Fibroblast of skin of left biceps (primary cell): ENCODE data around the gene YIPF1.
A peak's percentile ranks its signal among the peaks of the same experiment; 100 is the strongest.

Experiments used
- DNase-seq, 2 experiments: peaks; one replicate each; pipeline ENCODE4 v3.0.0-alpha.2; 2013; ENCODE audit warnings: low read depth in 2 of 2

The YIPF1 gene

DNA sequence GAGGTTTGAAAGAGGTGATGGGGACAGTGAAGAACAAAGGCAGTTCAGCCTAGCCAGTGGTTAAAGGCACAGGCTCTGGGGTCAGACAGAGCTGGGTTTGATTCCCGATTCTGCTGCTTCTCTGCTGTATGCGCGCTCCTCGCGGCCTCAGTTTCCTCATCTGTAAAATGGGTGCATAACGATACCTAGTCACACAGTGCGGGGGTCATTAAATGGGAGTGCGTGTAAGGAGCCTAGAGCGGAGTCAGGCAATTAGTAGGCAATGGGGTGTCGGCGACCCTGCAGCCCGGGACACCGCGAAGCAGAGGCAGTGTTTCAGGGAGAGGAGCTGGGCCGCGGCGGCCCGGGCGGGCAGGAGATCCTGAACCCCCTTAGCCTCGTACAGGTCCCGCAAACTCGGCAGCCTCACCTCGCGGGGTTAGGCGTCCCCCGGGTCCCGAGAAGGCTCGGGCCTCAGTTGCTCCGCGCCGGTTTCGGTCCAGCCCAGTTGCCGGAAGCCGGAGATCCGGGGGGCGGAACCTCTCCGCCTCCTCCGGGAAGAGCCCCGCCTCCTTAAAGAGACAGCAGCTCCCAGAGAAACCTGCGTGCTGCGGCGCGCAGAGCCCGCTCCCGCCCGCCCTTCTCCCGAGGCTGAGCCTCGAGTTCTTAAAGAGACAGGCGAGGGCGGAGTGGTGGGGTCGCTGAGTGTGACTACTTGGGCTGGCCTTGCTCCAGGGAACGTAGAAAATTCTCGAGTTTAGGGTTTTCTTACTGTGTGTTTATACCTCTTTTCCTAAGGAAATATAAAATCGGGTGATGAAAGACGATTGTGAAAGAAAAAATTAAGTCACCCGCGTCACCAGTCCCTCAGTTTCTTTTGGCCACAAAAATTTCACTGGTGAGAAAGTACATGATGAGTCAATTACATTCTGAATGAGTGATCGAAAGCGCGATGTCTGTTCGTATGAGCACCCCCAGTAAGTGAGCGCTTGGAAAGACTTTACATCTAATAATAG is at the start of gene YIPF1:
TSS of gene YIPF1 (minus strand) at position 494 of the 995 bp plus-strand sequence. CDS start 860 bp downstream, outside the sequence.
- DNase-seq: peak; percentile 67 to 70

DNA sequence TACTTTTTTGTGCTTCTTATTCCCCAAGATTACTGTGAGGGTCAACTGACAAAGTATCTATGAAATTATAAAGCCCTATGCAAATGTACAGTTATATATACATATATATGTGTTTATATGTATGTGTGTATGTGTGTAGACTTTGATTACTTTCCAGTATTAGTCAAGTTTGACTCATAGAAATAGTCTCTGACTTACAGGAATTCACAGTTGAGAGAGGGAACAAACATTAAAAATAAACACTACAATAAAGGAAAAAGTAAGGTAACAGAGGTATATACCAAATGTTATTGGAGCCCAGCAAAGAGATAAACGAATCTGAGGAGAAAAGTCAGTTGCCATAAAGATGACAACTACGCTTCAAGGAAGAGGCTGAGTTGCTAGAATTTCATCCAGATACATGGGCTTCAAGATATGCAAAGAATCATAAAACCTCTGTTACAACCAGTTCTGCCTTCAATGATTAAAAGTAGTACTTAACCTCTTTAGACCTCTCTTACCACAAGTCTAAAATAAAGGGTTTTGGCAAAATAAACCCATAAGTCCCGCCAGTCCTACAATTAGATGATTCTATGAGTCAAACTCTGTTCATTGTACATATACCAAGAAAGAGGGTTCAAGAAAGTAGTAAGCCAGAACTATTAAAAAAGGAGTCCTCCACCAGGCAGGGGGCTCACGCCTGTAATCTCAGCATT is 48.7 kb upstream of the YIPF1 start:
- DNase-seq: no peak

- DNase-seq: no peak
These were observed 46.8 kb upstream of the YIPF1 start for GRCh38 chr1:53936430-53936829.

DNA sequence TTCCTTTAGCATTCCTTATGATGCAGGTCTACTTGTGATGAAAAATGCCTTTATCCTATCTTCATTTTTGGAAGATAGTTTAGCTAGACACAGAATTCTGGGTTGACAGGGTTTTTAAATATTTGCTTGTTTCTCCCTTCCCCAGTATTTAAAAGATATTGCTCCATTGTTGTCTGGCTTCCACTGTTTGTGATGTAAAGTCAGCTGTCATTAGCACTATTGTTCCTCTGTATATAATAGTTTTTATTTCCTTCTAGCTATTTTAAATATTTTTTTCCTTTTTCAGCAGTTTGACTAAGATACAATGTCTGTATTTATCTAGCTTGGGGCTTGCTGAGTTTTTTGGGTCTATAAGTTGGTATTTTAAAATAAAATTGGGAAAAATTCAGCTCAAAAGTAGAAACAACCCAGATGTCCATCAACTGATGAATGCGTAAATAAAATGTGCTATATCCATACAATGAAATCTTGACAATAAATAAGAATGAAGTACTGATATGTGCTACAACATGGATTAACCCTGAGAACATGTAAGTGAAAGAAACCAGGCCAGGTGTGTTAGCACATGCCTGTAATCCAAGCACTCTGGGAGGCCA is 44.7 kb upstream of the YIPF1 start:
- no peak for DNase-seq

DNA sequence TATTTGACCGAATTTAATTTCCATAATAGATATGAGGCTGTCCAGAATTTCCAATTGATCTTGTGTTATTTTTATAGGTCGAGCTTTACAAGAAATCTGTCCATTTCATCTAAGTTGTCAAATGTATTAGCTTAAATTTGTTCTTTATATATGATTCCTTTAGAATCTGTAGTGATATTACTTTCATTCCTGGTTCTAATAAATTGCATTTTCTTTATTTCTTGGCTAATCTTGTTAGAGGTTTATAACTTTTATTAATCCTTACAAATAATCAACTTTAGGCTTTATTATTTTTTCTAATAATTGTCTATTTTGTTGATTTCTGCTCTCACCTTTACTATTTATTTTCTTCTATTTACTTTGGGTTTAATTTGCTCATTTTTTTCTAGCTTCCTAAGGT is 41.9 kb upstream of the YIPF1 start:
- DNase-seq: no peak

GRCh38 chr1:53930932-53931331 is 41.3 kb upstream of the YIPF1 start:
- no peak for DNase-seq

GRCh38 chr1:53929246-53929960 is 39.8 kb upstream of the YIPF1 start:
- DNase-seq: peak in 1 of 2 experiments; percentile 20

DNA sequence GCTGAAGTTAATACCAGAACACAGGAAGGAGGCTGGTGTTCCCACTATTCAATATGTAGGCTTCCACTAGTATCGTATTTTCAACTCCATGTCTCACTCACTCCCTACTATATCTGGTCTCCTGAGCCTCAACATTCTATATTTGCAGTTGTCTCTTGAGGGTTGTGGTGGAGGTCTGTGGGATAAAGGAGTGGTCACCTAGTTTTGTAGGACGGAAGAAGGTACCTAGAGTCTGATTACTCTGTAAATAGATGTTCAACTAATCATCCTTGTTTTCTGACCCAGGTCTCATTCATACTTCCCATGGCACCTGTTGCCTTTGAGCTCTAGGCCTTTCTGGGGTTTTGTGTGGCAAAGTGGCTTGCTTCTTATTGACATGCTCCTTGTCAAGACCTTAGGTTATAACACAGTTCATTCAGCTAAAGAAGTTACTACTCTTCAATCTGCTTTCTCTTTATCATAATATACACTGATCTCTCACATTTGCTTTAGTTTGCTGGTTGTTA is 37.8 kb upstream of the YIPF1 start:
- DNase-seq: no peak

GRCh38 chr1:53919675-53920066 is 30.1 kb upstream of the YIPF1 start:
- DNase-seq: no peak

GRCh38 chr1:53918343-53918742 is 28.7 kb upstream of the YIPF1 start:
- DNase-seq: no peak

DNA sequence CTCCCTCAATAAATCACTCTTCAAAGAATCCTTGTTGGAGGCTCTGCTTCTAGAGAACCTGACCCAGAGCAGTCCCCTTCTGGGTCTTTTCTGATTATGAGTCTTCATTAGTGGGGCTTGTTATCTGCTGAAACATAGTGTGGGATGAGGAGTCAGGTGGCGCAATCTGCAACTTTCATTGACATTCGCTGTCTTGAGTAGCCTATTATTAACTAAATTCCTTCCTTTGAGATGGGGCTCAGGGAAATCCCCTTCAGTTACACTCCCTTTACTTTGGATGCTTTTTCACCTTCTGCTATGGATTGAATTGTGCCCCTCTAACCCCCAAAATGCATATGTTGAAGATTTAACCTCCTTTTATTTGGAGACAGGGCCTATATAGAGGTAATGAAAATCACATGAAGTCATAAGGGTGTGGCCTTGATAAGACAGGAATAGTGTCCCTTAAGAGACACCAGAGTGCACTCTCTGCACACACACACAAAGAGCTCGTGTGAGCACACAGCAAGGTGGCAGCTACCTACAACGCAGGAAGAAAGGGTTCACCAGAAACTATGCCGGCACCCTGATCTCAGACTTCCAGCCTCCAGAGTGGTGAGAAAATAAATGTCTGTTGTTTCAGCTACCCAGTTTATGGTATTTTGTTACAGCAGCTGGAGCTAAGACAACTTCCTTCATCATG is 23.9 kb upstream of the YIPF1 start:
- no peak for DNase-seq

GRCh38 chr1:53911442-53911841 is 21.8 kb upstream of the YIPF1 start:
- no peak for DNase-seq

DNA sequence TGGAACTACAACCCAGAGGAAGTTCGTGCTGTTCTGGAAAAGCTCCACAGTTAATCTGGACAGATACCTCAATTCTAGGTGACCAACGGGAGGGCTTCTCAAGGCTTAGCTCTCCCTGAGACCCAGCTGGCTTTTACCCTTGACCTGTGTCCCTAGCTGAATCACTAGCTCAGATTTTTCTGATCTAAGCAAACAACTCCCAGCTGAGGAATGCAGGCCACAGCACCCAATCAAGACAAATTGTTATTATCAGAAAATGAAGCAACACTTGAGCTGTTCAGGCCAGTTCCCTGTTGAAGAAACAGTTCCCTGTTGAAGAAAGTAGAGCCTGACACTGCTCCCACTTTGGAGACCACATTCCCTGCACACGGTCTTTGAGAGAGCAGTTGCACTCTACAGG is 20.3 kb upstream of the YIPF1 start:
- DNase-seq: no peak

DNA sequence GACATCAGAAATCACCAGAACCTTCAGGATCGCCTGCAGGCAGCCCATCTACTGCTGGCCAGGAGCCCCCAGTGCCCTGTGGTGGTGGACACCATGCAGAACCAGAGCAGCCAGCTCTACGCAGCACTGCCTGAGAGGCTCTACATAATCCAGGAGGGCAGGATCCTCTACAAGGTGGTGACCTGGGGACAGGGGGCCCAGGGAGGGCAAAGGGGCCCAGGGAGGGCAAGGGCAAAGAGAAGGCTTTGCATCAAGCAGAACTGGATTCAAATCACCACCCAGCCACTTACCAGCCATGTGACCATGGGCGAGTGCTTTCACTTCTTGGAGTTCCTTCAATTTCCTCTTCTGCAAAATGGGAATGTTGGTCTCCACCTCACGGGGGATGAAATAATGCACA is 16.5 kb upstream of the YIPF1 start:
- no peak for DNase-seq

- DNase-seq: no peak
These were observed 15.9 kb upstream of the YIPF1 start for GRCh38 chr1:53905509-53905908.

GRCh38 chr1:53902235-53903138 is 12.9 kb upstream of the YIPF1 start:
- no peak for DNase-seq

DNA sequence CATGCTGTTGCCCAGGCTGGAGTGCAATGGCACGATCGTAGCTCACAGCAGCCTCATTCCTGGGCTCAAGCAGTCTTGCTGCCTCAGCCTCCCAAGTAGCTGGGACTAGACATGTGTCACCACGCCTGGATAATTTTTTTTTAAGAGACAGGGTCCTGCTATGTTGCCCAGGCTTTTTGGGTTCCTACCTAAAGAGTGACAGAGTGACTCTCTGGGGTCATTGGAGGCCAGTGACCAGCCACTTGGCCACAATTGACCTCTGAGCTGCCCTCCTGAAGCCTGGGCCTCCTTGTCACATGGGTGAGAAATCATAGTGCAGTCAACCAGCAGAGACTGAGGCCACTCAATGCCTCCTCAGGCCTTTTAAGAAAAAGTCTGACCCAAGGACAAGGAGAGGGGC is 10.1 kb upstream of the YIPF1 start:
- no peak for DNase-seq

DNA sequence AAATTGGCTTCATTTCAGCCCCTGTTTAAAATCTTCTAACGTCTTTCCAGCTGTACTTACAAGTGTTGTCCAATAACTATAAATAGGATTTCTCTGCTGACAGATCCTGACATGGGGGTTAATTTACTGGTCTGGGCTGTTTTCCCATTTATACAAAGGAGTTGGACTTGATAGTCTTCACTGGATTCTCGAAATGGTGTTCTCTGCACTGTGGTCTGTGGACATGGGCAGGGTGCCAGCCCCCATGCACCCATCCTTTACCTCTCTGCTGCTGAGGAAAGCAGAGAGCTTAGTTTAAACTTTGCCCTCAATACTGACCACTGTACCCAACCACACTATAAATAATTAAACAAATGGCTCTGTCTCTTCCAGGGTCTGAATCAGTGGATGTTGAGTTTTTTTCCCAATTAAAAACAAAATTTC is 9.6 kb upstream of the YIPF1 start:
- peak; percentile 73 to 74 for DNase-seq

- peak; percentile 79 to 85 for DNase-seq
These were observed 7.1 kb upstream of the YIPF1 start for GRCh38 chr1:53896635-53897229.

GRCh38 chr1:53895421-53895820 is 5.8 kb upstream of the YIPF1 start:
- DNase-seq: no peak
